Trophoblast cell (in vitro differentiated cells and primary cell): ENCODE measurements around the gene HNRNPA0. TPM values are rescaled to one million over a fixed set of nuclear protein-coding genes. Genes with fewer than 3 reads are reported as not detected.
A peak's percentile ranks its signal among the peaks of the same experiment; 100 is the strongest.

Experiments used
- DNase-seq, 2 donors: peaks; one replicate each; pipeline ENCODE4 v3.0.0-alpha.2; 2016
- H2AFZ ChIP-seq: 2 replicates; pipeline ENCODE4 v1.6.1; 2013; ENCODE audit warnings: low read length, moderate library complexity, mild to moderate bottlenecking; ENCODE audit not compliant: insufficient read depth, poor library complexity
- H2AK5ac ChIP-seq: 2 replicates; pipeline ENCODE4 v1.6.1; 2013; ENCODE audit warnings: mild to moderate bottlenecking, low read length
- H2BK120ac ChIP-seq: 2 replicates; pipeline ENCODE4 v1.6.1; 2013; ENCODE audit warnings: low read length, mild to moderate bottlenecking, moderate library complexity; ENCODE audit not compliant: insufficient read depth, poor library complexity
- H2BK12ac ChIP-seq: 2 replicates; pipeline ENCODE4 v1.6.1; 2013; ENCODE audit warnings: mild to moderate bottlenecking, low read length, moderate library complexity
- H2BK5ac ChIP-seq: 2 replicates; pipeline ENCODE4 v1.6.1; 2013; ENCODE audit warnings: low read length, low read depth, moderate library complexity, mild to moderate bottlenecking; ENCODE audit not compliant: poor library complexity
- H3K14ac ChIP-seq: 2 replicates; pipeline ENCODE4 v1.6.1; 2013; ENCODE audit warnings: mild to moderate bottlenecking, low read length
- H3K18ac ChIP-seq: 2 replicates; pipeline ENCODE4 v1.6.1; 2013; ENCODE audit warnings: mild to moderate bottlenecking, low read length
- H3K23ac ChIP-seq: 2 replicates; pipeline ENCODE4 v1.6.1; 2013; ENCODE audit warnings: low read length
- H3K27ac ChIP-seq: 2 replicates; pipeline ENCODE4 v1.5.1; 2013; ENCODE audit warnings: low read depth, mild to moderate bottlenecking, inconsistent platforms, low read length, moderate library complexity
- H3K27me3 ChIP-seq: 2 replicates; pipeline ENCODE4 v1.6.1; 2013; ENCODE audit warnings: inconsistent platforms, mild to moderate bottlenecking, low read length, moderate library complexity; ENCODE audit not compliant: insufficient read depth
- H3K36me3 ChIP-seq, 2 experiments: 1 replicate in 1 of 2; 2 replicates in 1 of 2; pipeline ENCODE4 v1.6.1; 2013; ENCODE audit warnings: low read length in 2 of 2, mild to moderate bottlenecking in 2 of 2, moderate library complexity in 1 of 2; ENCODE audit not compliant: insufficient read depth in 2 of 2, control insufficient read depth in 1 of 2
- H3K4ac ChIP-seq: 2 replicates; pipeline ENCODE4 v1.6.1; 2013; ENCODE audit warnings: low read depth, mild to moderate bottlenecking, low read length, moderate library complexity
- H3K4me1 ChIP-seq, 2 experiments: 1 replicate in 1 of 2; 2 replicates in 1 of 2; pipeline ENCODE4 v1.6.1; 2013; ENCODE audit warnings: low read length in 2 of 2, mild to moderate bottlenecking in 2 of 2, moderate library complexity in 1 of 2; ENCODE audit not compliant: insufficient read depth in 2 of 2, control insufficient read depth in 1 of 2
- H3K4me2 ChIP-seq: 2 replicates; pipeline ENCODE4 v1.6.1; 2013; ENCODE audit warnings: inconsistent platforms, mild to moderate bottlenecking, low read length, moderate library complexity
- H3K4me3 ChIP-seq: 2 replicates; pipeline ENCODE4 v1.5.1; 2013; ENCODE audit warnings: mild to moderate bottlenecking, low read depth, low read length, inconsistent platforms
- H3K79me1 ChIP-seq: one replicate; pipeline ENCODE4 v1.6.1; 2013; ENCODE audit warnings: low read length
- H3K79me2 ChIP-seq: 2 replicates; pipeline ENCODE4 v1.6.1; 2013; ENCODE audit warnings: low read length, mild to moderate bottlenecking; ENCODE audit not compliant: control insufficient read depth, insufficient read depth, poor library complexity
- H3K9ac ChIP-seq: 2 replicates; pipeline ENCODE4 v1.6.1; 2013; ENCODE audit warnings: mild to moderate bottlenecking, low read length
- H3K9me3 ChIP-seq: 2 replicates; pipeline ENCODE4 v1.6.1; 2013; ENCODE audit warnings: low read depth, mild to moderate bottlenecking, control low read depth, inconsistent platforms, low read length; ENCODE audit not compliant: insufficient read depth
- H4K12ac ChIP-seq: 2 replicates; pipeline ENCODE4 v1.6.1; 2013; ENCODE audit warnings: low read depth, mild to moderate bottlenecking, low read length, moderate library complexity
- H4K8ac ChIP-seq: 2 replicates; pipeline ENCODE4 v1.6.1; 2013; ENCODE audit warnings: low read depth, mild to moderate bottlenecking, low read length, moderate library complexity
- H4K91ac ChIP-seq: one replicate; pipeline ENCODE4 v1.6.1; 2013; ENCODE audit warnings: low read depth, mild to moderate bottlenecking, low read length, moderate library complexity
- WGBS: extraction: QIAGEN DNeasy Blood & Tissue Kit; methylation state at CpG from one replicate; pipeline ENCODE4 v1.1.7; 2013; ENCODE audit warnings: missing lambda C conversion rate; ENCODE audit not compliant: insufficient read length, insufficient coverage; ENCODE audit errors: extremely low coverage; 5-methylcytosine and 5-hydroxymethylcytosine counted together
- polyA plus RNA-seq: library from polyadenylated mRNA; stranded (reverse); fragments of 200-250 nt; gene quantifications from 2 replicates; pipeline ENCODE4 v1.2.3, GENCODE V29; 2013

The HNRNPA0 gene
- polyA plus RNA-seq: 38.9 and 40.9 TPM in 2 replicates

- peak within 1 kb of the TSS; percentile 70 for H2BK12ac ChIP-seq
- H4K8ac ChIP-seq: peak within 1 kb of the TSS; percentile 96
- H3K14ac ChIP-seq: peak within 1 kb of the TSS; percentile 97
- no CpG with 5 or more reads among the region's 79 CpGs for WGBS
- H2AK5ac ChIP-seq: peak within 1 kb of the TSS; percentile 91
- H3K27me3 ChIP-seq: no peaks in the 10 kb centered on the region
- H3K18ac ChIP-seq: peak within 1 kb of the TSS; percentile 94
- H3K4me1 ChIP-seq: peaks cover 0 to 4% of the 10 kb centered on the region in 2 experiments
- H2BK5ac ChIP-seq: peak within 1 kb of the TSS; percentile 98
- H3K4ac ChIP-seq: peak within 1 kb of the TSS; percentile 99
- peaks cover 20% of the 10 kb centered on the region for H3K79me1 ChIP-seq
- peaks cover 18% of the 10 kb centered on the region for H3K79me2 ChIP-seq
- H2BK120ac ChIP-seq: peak within 1 kb of the TSS; percentile 97
- peak; percentile 97 to 99 for DNase-seq
- H3K23ac ChIP-seq: peak within 1 kb of the TSS; percentile 64
- peak within 1 kb of the TSS; percentile 92 for H3K4me2 ChIP-seq
- H4K91ac ChIP-seq: peak within 1 kb of the TSS; percentile 98
- H3K4me3 ChIP-seq: peak within 1 kb of the TSS; percentile 98
- H3K27ac ChIP-seq: peak within 1 kb of the TSS; percentile 98
- peak within 1 kb of the TSS; percentile 93 for H4K12ac ChIP-seq
- H3K9ac ChIP-seq: peak within 1 kb of the TSS; percentile 100
- no peaks in the 10 kb centered on the region for H3K36me3 ChIP-seq
- H3K9me3 ChIP-seq: no peaks in the 10 kb centered on the region
- H2AFZ ChIP-seq: peak within 1 kb of the TSS; percentile 87
Observed at GRCh38 chr5:137754188-137754960, at the start of gene HNRNPA0. Gene HNRNPA0, minus strand, starts transcription at chr5:137754363. Its CDS starts 297 bp downstream, at chr5:137754066.

- Histone ChIP-seq H4K12ac (no peak overlapping the region), H3K4me3 (no peak overlapping the region), H4K91ac (no peak overlapping the region), H3K4ac (no peak overlapping the region), H4K8ac (no peak overlapping the region), H3K9ac (no peak overlapping the region), H3K4me1 (no peaks in the 10 kb centered on the region), H2BK12ac (no peak overlapping the region), H3K27ac (no peak overlapping the region), H3K79me1 (no peaks in the 10 kb centered on the region), H3K79me2 (no peaks in the 10 kb centered on the region), H3K18ac (no peak overlapping the region), H3K27me3 (no peaks in the 10 kb centered on the region), H3K9me3 (no peaks in the 10 kb centered on the region), H2BK120ac (no peak overlapping the region), H2AK5ac (no peak overlapping the region), H3K23ac (no peak overlapping the region), H2AFZ (no peak overlapping the region), H3K36me3 (no peaks in the 10 kb centered on the region), H3K14ac (no peak overlapping the region), H3K4me2 (no peak overlapping the region), H2BK5ac (no peak overlapping the region)
- DNase-seq: no peak
- WGBS: no CpG with 5 or more reads among the region's 6 CpGs
Observed at GRCh38 chr5:137802282-137803210, 48.4 kb upstream of the HNRNPA0 start.

GRCh38 chr5:137800700-137801411, 46.7 kb upstream of the HNRNPA0 start:
- Histone ChIP-seq H3K18ac (no peak overlapping the region), H3K4me1 (no peaks in the 10 kb centered on the region)

GRCh38 chr5:137796279-137796678, 42.1 kb upstream of the HNRNPA0 start:
- H3K18ac ChIP-seq: no peak overlapping the region
- no peaks in the 10 kb centered on the region for H3K36me3 ChIP-seq
- no peak overlapping the region for H2BK5ac ChIP-seq
- H3K27ac ChIP-seq: no peak overlapping the region
- H2AFZ ChIP-seq: no peak overlapping the region
- no peak overlapping the region for H4K8ac ChIP-seq
- no peaks in the 10 kb centered on the region for H3K9me3 ChIP-seq
- H3K4me2 ChIP-seq: no peak overlapping the region
- H2AK5ac ChIP-seq: no peak overlapping the region
- H3K9ac ChIP-seq: no peak overlapping the region
- no CpG with 5 or more reads among the region's 3 CpGs for WGBS
- no peaks in the 10 kb centered on the region for H3K79me2 ChIP-seq
- DNase-seq: no peak
- H2BK12ac ChIP-seq: no peak overlapping the region
- H3K4me3 ChIP-seq: no peak overlapping the region
- H4K12ac ChIP-seq: no peak overlapping the region
- H3K79me1 ChIP-seq: no peaks in the 10 kb centered on the region
- H3K4ac ChIP-seq: no peak overlapping the region
- H4K91ac ChIP-seq: no peak overlapping the region
- H3K23ac ChIP-seq: no peak overlapping the region
- no peaks in the 10 kb centered on the region for H3K27me3 ChIP-seq
- H2BK120ac ChIP-seq: no peak overlapping the region
- H3K14ac ChIP-seq: no peak overlapping the region
- no peaks in the 10 kb centered on the region for H3K4me1 ChIP-seq

More at GRCh38 chr5:137800700-137801411, 46.7 kb upstream of the HNRNPA0 start:
- Histone ChIP-seq H3K4ac (no peak overlapping the region), H3K9me3 (no peaks in the 10 kb centered on the region), H4K8ac (no peak overlapping the region), H2AK5ac (no peak overlapping the region), H3K14ac (no peak overlapping the region), H4K91ac (no peak overlapping the region), H3K4me3 (no peak overlapping the region), H3K9ac (no peak overlapping the region), H3K4me2 (no peak overlapping the region), H2BK120ac (no peak overlapping the region), H2AFZ (no peak overlapping the region), H3K27me3 (no peaks in the 10 kb centered on the region), H2BK12ac (no peak overlapping the region), H2BK5ac (no peak overlapping the region), H3K79me2 (no peaks in the 10 kb centered on the region), H3K36me3 (no peaks in the 10 kb centered on the region), H3K23ac (no peak overlapping the region), H3K79me1 (no peaks in the 10 kb centered on the region), H4K12ac (no peak overlapping the region), H3K27ac (no peak overlapping the region)
- DNase-seq: no peak
- no CpG with 5 or more reads among the region's 4 CpGs for WGBS
